Hypothalamus (tissue), 51 donors: Measurements from ENCODE around the gene DNASE1L3.

ENCODE experiments used
- DNase-seq, 51 donors: peaks; one replicate each; lab custom pipeline; 2025; lab: John Stamatoyannopoulos, UW

The DNASE1L3 gene

DNA sequence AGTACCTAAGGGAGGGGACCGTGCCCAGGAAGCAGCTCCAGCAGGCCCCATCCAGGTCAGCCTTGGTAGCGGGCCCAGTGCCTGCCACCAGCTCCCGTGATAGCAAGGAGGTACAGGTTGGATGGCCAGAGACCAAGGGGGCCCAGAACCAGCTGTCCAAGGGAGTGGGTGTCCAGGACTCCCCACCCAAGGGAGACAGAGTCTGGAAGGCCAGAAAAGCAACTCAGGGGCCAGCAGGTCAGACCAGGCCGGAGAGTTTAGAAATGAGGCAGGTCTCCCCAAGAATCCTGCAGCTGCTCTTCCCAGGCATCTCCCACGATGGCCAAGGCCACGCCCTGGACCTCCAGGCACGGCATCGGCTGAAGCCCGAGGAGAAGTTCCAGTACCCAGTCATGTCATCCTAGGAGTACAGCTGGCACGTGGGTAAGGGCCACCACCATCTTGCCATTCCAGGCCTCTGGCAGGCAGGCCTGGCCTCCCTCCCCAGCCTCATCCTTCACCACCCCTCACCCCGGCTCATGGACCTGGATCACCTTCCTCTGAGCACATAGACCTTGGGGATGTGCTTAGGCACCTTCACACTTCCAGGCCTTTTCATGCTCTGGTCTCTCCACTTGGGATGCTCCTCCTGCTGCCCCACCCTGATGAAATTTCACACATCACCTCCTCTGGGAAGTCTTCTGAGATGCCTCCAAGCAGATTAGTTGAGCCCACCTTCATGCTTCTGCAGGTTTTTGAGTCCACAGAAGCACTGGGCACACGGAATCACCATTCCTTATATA is 30.5 kb downstream of the DNASE1L3 start:
- DNase-seq = no peak

- no peak for DNase-seq
These were observed 31.3 kb downstream of the DNASE1L3 start for GRCh38 chr3:58179235-58180098.

- DNase-seq = no peak
These were observed 32.1 kb downstream of the DNASE1L3 start for GRCh38 chr3:58178528-58179234.

GRCh38 chr3:58177747-58178527 is 32.8 kb downstream of the DNASE1L3 start:
- peak; percentile 9 to 91 (median 75) for DNase-seq

DNA sequence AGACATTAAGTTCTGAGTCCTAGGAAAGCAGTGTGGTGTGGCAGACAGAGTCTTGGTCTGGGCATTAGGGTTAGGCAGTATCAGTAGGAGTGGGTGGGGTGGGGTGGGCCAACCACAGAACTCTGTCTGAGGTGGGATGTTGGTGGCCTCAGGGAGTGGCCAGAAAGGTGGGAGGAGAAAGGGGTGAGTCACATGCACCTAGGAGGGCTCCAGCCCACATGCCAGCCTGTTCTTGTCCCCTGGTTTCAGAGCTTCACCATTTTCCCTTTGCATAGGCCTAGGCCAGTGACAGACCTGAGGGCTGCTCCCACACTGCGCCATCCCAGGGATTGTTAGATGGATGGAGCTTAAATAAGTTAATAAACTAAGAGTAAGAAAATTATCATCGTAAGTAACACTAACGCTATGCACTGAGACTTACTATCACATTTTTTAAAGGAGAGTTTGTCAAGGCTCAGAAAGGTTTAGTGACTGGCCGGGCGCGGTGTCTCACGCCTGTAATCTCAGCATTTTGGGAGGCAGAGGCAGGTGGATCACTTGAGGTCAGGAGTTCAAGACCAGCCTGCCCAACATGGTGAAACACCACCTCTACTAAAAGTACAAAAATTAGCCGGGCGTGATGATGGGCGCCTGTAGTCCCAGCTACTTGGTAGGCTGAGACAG is 33.8 kb downstream of the DNASE1L3 start:
- DNase-seq = no peak

DNA sequence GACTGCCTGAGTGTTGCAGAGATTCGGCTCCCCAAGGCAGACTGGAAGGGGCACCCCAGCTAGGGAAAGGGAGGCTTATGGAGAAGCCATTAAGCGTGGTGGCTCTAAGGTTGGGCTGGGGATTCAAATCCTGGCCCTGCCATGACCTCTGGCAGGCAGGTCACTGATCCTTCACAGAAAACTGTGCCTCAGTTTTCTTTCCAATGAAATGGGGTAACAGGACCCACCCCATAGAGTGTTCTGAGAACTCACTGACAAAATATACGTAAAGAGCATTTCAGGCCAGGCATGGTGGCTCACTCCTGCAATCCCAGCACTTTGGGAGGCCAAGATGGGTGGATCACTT is 34.6 kb downstream of the DNASE1L3 start:
- no peak for DNase-seq

GRCh38 chr3:58175437-58176184 is 35.2 kb downstream of the DNASE1L3 start:
- peak in 1 of 51 donors; percentile 26 for DNase-seq

GRCh38 chr3:58175187-58175436 is 35.7 kb downstream of the DNASE1L3 start:
- DNase-seq = no peak

GRCh38 chr3:58173669-58174398 is 36.9 kb downstream of the DNASE1L3 start:
- peak in 8 of 51 donors; percentile 5 to 33 (median 22) for DNase-seq

- DNase-seq = no peak
These were observed 37.6 kb downstream of the DNASE1L3 start for GRCh38 chr3:58173029-58173668.

GRCh38 chr3:58171126-58171525 is 39.6 kb downstream of the DNASE1L3 start:
- no peak for DNase-seq

GRCh38 chr3:58170376-58170775 is 40.4 kb downstream of the DNASE1L3 start:
- no peak for DNase-seq

DNA sequence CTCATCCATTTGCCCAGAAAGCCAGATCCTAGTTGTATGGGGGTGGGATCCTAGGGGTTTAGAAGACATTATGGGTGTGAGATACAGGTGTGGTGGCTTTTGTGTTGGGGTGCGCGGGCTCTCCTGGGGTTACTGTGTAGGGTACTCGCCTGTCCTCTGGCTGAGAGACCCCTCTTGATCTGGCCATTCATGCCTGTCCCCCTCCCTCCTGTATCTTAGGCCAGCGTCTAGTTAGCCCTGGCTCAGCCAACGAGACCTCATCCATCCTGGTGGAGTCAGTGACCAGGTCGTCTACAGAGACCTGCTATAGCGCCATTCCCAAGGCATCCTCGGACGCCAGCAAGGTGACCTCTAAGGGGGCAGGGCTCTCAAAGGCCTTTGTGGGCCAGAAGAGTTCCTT is 41.4 kb downstream of the DNASE1L3 start:
- DNase-seq = no peak

DNA sequence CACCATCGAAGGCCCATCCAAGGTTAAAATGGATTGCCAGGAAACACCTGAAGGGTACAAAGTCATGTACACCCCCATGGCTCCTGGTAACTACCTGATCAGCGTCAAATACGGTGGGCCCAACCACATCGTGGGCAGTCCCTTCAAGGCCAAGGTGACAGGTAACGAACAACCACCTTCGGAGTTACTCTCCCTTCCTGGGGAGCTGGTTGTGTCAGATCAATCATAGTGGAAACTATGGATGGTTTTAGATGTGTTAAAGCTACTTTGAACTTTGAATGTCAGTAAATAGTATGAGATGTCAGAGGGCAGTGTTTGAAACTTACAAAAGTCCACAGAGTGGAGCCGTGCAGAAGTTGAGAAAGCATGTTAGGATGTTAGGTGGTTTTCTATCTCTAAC is 42.3 kb downstream of the DNASE1L3 start:
- DNase-seq = no peak

GRCh38 chr3:58167431-58168351 is 43.1 kb downstream of the DNASE1L3 start:
- peak in 38 of 51 donors; percentile 7 to 77 (median 42) for DNase-seq

DNA sequence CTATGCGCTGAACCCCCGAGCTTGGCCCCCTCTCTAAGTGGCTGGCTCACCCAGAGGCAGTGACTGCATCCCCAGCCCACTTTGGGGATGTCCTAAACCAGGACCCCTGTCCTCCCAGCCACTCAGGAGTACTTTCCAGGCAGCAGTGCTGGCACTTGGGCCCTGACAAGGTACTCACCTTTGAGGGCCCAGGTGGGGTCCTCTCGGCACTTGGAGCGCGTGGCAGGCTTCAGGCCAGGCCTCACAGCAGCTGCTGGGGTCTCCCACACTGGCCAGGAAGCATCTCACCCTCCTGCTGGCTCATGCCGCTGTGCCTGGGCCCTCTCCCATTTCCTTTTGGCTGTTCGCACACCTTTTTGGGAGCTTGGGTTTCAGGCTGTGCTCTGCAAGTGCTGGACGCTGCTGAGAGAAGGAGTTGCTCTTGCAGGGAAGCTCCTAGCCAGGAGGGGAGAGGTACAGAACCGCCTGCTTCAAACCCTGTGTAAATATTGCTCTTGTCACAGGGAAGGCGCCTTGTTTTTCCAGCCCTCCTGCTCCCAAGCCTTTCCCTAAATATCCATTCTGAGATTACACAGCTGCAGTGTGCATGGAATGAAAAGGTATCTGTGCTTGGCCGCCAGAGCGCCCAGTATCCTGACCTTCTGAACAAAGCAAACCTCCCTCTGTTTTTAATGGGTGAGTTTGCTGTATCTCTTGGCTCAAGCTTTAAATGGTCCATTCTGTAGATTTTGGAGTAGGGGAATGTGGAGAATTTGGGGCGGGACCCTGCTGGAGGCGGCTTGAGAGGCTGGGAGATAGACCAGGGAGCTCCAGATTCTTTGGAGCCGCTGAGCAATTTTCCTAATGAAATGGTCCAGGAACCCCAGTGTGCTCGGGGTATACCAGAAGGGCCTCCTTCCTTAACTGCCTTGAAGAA is 45.6 kb downstream of the DNASE1L3 start:
- no peak for DNase-seq
